B cell (primary cell): ENCODE data around the gene PVALEF. TPM values are rescaled to one million over a fixed set of nuclear protein-coding genes. Genes with fewer than 3 reads are reported as not detected.

Experiments used
- ATAC-seq: fragments of 200-7000 bp; cut with Tn5 transposase; one replicate; pipeline ENCODE4 v1.10.0; 2021; ENCODE audit warnings: low read depth, mild to moderate bottlenecking, moderate number of reproducible peaks, moderate library complexity
- CTCF ChIA-PET: fragments of 350-600 bp; sonication (Branson Sonifier 250); formaldehyde crosslinking; loops from one replicate; lab custom pipeline; 2021; ENCODE audit warnings: antibody characterized with exemption, inconsistent platforms; lab: Charles Lee
- POLR2A ChIA-PET: fragments of 350-600 bp; sonication (Branson Sonifier 250); formaldehyde crosslinking; loops from one replicate; lab custom pipeline; 2021; ENCODE audit warnings: antibody characterized with exemption; lab: Charles Lee
- DNase-seq: peaks from one replicate; pipeline ENCODE4 v3.0.0; 2013
- H2AFZ ChIP-seq: 2 replicates; pipeline ENCODE4 v1.6.1; 2012; ENCODE audit warnings: mild to moderate bottlenecking, low read depth, low read length; ENCODE audit not compliant: insufficient read depth, poor library complexity, severe bottlenecking
- H3K27ac ChIP-seq, 2 donors: 1 replicate in 1 of 2; 2 replicates in 1 of 2; pipeline ENCODE4 v1.5.1; 2012 to 2013; ENCODE audit warnings: low read length in 2 of 2, mild to moderate bottlenecking in 2 of 2, moderate library complexity in 1 of 2
- H3K27me3 ChIP-seq, 4 experiments: fragments of 200-600 bp in 1 of 4; sonication (generic) in 1 of 4; replicated peaks in 1 of 4; 1 replicate in 2 of 4; 2 replicates in 2 of 4; pipeline versions ENCODE4 v1.6.1 to v1.7.0; 2013 to 2016; ENCODE audit warnings: low read length in 3 of 4, mild to moderate bottlenecking in 2 of 4, mixed read lengths in 1 of 4, moderate library complexity in 1 of 4; ENCODE audit not compliant: insufficient read depth in 4 of 4, control insufficient read depth in 3 of 4; ENCODE audit errors: control extremely low read depth in 1 of 4
- H3K36me3 ChIP-seq, 2 experiments: replicated peaks in 1 of 2; 1 replicate in 1 of 2; 2 replicates in 1 of 2; pipeline versions ENCODE4 v1.6.1 to v1.7.1; 2013; ENCODE audit warnings: low read length in 1 of 2; ENCODE audit not compliant: insufficient read depth in 2 of 2, control insufficient read depth in 1 of 2; ENCODE audit errors: control extremely low read depth in 1 of 2, extremely low read depth in 1 of 2
- H3K4me1 ChIP-seq, 2 donors: fragments of 200-600 bp in 1 of 2; sonication (generic) in 1 of 2; 1 replicate in 1 of 2; 2 replicates in 1 of 2; pipeline versions ENCODE4 v1.5.1 to v1.6.1; 2013 to 2017; ENCODE audit warnings: low read length in 2 of 2; ENCODE audit not compliant: control insufficient read depth in 2 of 2, insufficient read depth in 2 of 2
- H3K4me2 ChIP-seq: replicated peaks from 2 replicates; pipeline ENCODE3; 2012; ENCODE audit warnings: mild to moderate bottlenecking, low read depth, low read length; ENCODE audit not compliant: poor library complexity, severe bottlenecking
- H3K4me3 ChIP-seq, 5 experiments: fragments of 200-600 bp in 1 of 5; sonication (generic) in 1 of 5; 1 replicate in 3 of 5; 2 replicates in 2 of 5; pipeline versions ENCODE4 v1.5.1 to v1.7.0; 2011 to 2016; ENCODE audit warnings: low read length in 4 of 5, mild to moderate bottlenecking in 4 of 5, low read depth in 2 of 5, control low read depth in 1 of 5, moderate library complexity in 1 of 5; ENCODE audit not compliant: insufficient read depth in 1 of 5; ENCODE audit errors: control extremely low read depth in 1 of 5, extremely low read depth in 1 of 5
- H3K79me2 ChIP-seq: fragments of 200-600 bp; sonication (generic); one replicate; pipeline ENCODE4 v1.6.0; 2016; ENCODE audit warnings: low read length; ENCODE audit not compliant: control insufficient read depth, insufficient read depth
- H3K9ac ChIP-seq: fragments of 200-600 bp; sonication (generic); 2 replicates; pipeline ENCODE4 v1.6.1; 2017; ENCODE audit warnings: mild to moderate bottlenecking, low read length, moderate library complexity
- H3K9me3 ChIP-seq, 3 donors: one replicate each; pipeline versions ENCODE4 v1.6.1 to v1.7.1; 2013; ENCODE audit warnings: low read length in 2 of 3; ENCODE audit not compliant: control insufficient read depth in 2 of 3, insufficient read depth in 1 of 3; ENCODE audit errors: control extremely low read depth in 1 of 3
- H4K20me1 ChIP-seq: 2 replicates; pipeline ENCODE4 v1.6.0; 2012; ENCODE audit warnings: mild to moderate bottlenecking, low read length; ENCODE audit not compliant: insufficient read depth, control insufficient read depth, poor library complexity, severe bottlenecking
- H3K27ac Mint-ChIP-seq: one replicate; pipeline ENCODE4 v1.8.0; 2021; ENCODE audit warnings: mixed read lengths
- H3K27me3 Mint-ChIP-seq: one replicate; pipeline ENCODE4 v1.8.0; 2021; ENCODE audit warnings: mixed read lengths
- H3K4me1 Mint-ChIP-seq: one replicate; pipeline ENCODE4 v1.8.0; 2021; ENCODE audit warnings: mixed read lengths
- H3K4me3 Mint-ChIP-seq: one replicate; pipeline ENCODE4 v1.8.0; 2021; ENCODE audit warnings: mixed read lengths
- H3K9me3 Mint-ChIP-seq: one replicate; pipeline ENCODE4 v1.8.0; 2022; ENCODE audit warnings: mixed read lengths; ENCODE audit not compliant: insufficient read depth
- EZH2 ChIP-seq: IDR thresholded peaks from 2 replicates; pipeline ENCODE4 v1.6.1; 2012; ENCODE audit warnings: borderline replicate concordance, low read depth, mild to moderate bottlenecking, moderate library complexity, low read length; ENCODE audit not compliant: insufficient read depth, poor library complexity, severe bottlenecking
- WGBS: methylation state at CpG from one replicate; pipeline ENCODE4 v1.1.5; 2013; ENCODE audit warnings: missing lambda C conversion rate; ENCODE audit not compliant: insufficient coverage; 5-methylcytosine and 5-hydroxymethylcytosine counted together
- intact Hi-C: fragments of 100-400 bp; cut with micrococcal nuclease; formaldehyde crosslinking; loops from one replicate; pipeline ENCODE4 v1.10.0; 2022
- polyA plus RNA-seq: library from polyadenylated mRNA; depleted of rRNA; stranded (reverse); fragments of >200 nt; gene quantifications from 2 replicates; pipeline ENCODE4 v1.2.3, GENCODE V29; 2012
- total RNA-seq, 2 donors: library from RNA; stranded (reverse); fragments of 120-200 nt in 1 of 2; gene quantifications; 1 replicate in 1 of 2; 2 replicates in 1 of 2; pipeline versions ENCODE4 v1.2.3 to v1.2.4, GENCODE V29; 2013 to 2022
- TF ChIP-seq, protein P1 (sequence below): fragments of 200-600 bp; IDR thresholded peaks from one replicate; pipeline ENCODE4 v1.8.0; 2022; ENCODE audit warnings: antibody characterized with exemption, mild to moderate bottlenecking

The PVALEF gene
- total and polyA plus RNA-seq, 2 donors (not counting 1 experiment from before 2014, with no cell fraction given) = not detected

DNA sequence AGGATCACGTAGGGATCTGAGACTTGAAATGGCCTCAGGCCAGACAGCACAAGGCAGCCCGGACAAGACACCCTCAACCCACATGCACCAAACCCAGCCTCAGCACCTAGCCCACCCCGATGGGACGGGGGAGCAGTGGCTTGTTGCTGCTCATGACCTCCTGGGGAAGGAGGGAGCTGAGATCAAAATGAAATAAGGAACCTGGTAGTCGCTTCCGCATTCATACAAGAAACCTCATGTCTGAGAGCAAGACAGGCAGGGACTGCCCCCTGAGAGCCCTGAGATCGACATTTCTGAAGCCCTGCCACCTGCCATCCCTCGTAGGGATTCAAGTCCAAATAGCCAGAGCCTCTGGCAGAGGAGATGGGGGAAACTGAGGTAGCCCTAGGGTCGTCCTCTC lies 63.1 kb downstream of the PVALEF start:
- Histone ChIP-seq H3K9me3 (peaks cover 0 to 9% (median 0%) of the 10 kb centered on the region in 3 donors), H3K36me3 (peaks cover 0 to 42% of the 10 kb centered on the region in 2 experiments), H3K4me2 (peak overlapping the region; percentile 67), H4K20me1 (peaks cover 22% of the 10 kb centered on the region), H2AFZ (peak overlapping the region; percentile 78), H3K79me2 (peaks cover 9% of the 10 kb centered on the region), H3K27ac (peak overlapping the region; percentile 65 to 77), H3K9ac (peak overlapping the region; percentile 28), H3K4me3 (peak overlapping the region in 1 of 5 experiments; percentile 6), H3K27me3 (no peaks in the 10 kb centered on the region), H3K4me1 (peaks cover 27 to 34% of the 10 kb centered on the region in 2 donors)
- peak; percentile 90 for ATAC-seq
- CTCF ChIA-PET = interaction anchor here (0.9 to 1.3 kb wide), 2 partner anchors 12 to 86 kb away, joined by 4 read pairs; no protein-coding TSS in a partner anchor
- Mint-ChIP-seq H3K4me3 (peak overlapping the region; percentile 29), H3K27ac (peak overlapping the region; percentile 91), H3K4me1 (peaks cover 39% of the 10 kb centered on the region), H3K9me3 (no peaks in the 10 kb centered on the region), H3K27me3 (no peaks in the 10 kb centered on the region)
- POLR2A ChIA-PET = interaction anchor here (0.9 to 2.1 kb wide), 2 partner anchors 10 to 324 kb away, joined by 6 to 19 read pairs; partner anchors contain the start of genes NDUFAF8 and TEPSIN
- peak; percentile 83 for DNase-seq
- TF ChIP-seq, protein P1, sequence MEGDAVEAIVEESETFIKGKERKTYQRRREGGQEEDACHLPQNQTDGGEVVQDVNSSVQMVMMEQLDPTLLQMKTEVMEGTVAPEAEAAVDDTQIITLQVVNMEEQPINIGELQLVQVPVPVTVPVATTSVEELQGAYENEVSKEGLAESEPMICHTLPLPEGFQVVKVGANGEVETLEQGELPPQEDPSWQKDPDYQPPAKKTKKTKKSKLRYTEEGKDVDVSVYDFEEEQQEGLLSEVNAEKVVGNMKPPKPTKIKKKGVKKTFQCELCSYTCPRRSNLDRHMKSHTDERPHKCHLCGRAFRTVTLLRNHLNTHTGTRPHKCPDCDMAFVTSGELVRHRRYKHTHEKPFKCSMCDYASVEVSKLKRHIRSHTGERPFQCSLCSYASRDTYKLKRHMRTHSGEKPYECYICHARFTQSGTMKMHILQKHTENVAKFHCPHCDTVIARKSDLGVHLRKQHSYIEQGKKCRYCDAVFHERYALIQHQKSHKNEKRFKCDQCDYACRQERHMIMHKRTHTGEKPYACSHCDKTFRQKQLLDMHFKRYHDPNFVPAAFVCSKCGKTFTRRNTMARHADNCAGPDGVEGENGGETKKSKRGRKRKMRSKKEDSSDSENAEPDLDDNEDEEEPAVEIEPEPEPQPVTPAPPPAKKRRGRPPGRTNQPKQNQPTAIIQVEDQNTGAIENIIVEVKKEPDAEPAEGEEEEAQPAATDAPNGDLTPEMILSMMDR = no peak
- intact Hi-C loops = loop anchor here (1.0 kb wide), 2 partner anchors 11 to 256 kb away; partner anchors contain the start of genes NDUFAF8 and TEPSIN
- whole genome bisulfite sequencing = 35% methylated on average over 5 of the region's 9 CpGs

DNA sequence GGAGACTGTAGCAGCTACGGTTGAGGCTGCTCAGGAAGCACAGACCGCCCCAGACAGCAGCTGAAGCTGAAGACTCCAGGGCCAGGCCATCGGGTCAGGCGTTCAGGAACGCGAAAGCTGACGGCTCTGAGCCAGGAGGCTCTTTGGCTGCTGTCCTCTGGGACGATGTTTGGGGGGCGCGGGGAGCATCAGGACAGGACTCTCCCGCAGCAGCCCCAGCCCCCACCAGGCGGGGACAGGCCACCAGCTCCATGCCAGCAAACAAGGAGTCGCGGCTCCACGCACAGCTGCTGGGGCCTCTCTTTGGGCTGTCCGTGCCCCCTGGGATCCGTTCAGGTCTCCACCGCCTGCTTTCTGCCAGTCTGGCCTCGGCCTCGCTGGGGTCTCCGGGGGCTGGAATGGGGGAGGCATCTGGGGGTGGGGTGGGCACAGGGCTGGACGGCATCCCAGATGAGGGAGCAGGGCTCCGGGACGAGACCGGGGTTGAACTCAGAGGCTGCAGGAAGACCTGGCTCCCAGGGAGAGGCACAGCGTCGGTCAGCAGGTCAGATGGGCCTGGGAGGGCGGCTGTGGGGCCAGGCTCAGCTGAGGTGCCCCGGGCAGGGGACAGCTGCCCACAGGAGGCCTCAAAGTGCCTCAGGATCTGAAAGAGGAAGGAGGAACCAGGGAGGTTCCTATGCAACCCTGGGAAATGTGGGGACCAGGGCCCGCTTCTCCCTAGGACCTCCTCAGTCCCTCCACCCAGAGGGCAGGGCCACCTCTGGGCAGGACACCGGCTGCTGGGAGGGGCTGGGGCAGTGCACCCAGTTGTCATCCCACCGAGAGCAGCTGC lies 63.7 kb downstream of the PVALEF start:
- H3K4me1 ChIP-seq = peaks cover 21 to 28% of the 10 kb centered on the region in 2 donors
- WGBS = 88% methylated on average over 30 of the region's 32 CpGs
- peak overlapping the region; percentile 29 for H3K4me3 Mint-ChIP-seq
- DNase-seq = no peak
- H3K4me3 ChIP-seq = no peak overlapping the region
- peaks cover 33% of the 10 kb centered on the region for H3K4me1 Mint-ChIP-seq
- intact Hi-C loops = loop anchor here (1.0 kb wide), 2 partner anchors 10 to 255 kb away; partner anchors contain the start of genes NDUFAF8 and TEPSIN
- H3K27ac ChIP-seq = peak overlapping the region; percentile 65 to 77
- H2AFZ ChIP-seq = peak overlapping the region; percentile 78
- H3K27ac Mint-ChIP-seq = peak overlapping the region; percentile 91
- H3K79me2 ChIP-seq = peaks cover 12% of the 10 kb centered on the region
- no peaks in the 10 kb centered on the region for H3K9me3 Mint-ChIP-seq
- TF ChIP-seq EZH2 = no peak
- TF ChIP-seq, protein P1 = no peak
- ChIA-PET CTCF (interaction anchor here (0.7 to 1.3 kb wide), 3 partner anchors 12 to 87 kb away, joined by 3 to 4 read pairs (median 4); no protein-coding TSS in a partner anchor), POLR2A (interaction anchor here (0.6 to 2.1 kb wide), 3 partner anchors 9 to 334 kb away, joined by 3 to 19 read pairs (median 6); partner anchors contain the start of genes NDUFAF8 and TEPSIN)
- H3K27me3 ChIP-seq = no peaks in the 10 kb centered on the region
- peaks cover 28% of the 10 kb centered on the region for H4K20me1 ChIP-seq
- peak overlapping the region; percentile 67 for H3K4me2 ChIP-seq
- no peaks in the 10 kb centered on the region for H3K27me3 Mint-ChIP-seq
- H3K9me3 ChIP-seq = peaks cover 0 to 9% (median 0%) of the 10 kb centered on the region in 3 donors
- peak; percentile 15 for ATAC-seq
- H3K9ac ChIP-seq = no peak overlapping the region
- peaks cover 0 to 47% of the 10 kb centered on the region in 2 experiments for H3K36me3 ChIP-seq
